Keratinocyte (primary cell): ENCODE measurements around the gene IQGAP3. TPM values are rescaled to one million over a fixed set of nuclear protein-coding genes. Genes with fewer than 3 reads are reported as not detected.

Experiments
- DNase-seq: peaks from one replicate; pipeline ENCODE4 v3.0.0-alpha.2; 2011; ENCODE audit warnings: low read depth, missing footprints, low spot score
- FAIRE-seq: peaks from 2 replicates; lab custom pipeline; 2011; peaks lifted over from hg19 to GRCh38; lab: Jason Lieb, UNC
- H2AFZ ChIP-seq: 2 replicates; pipeline ENCODE4 v1.6.0; 2012; ENCODE audit warnings: low read length, control low read depth, inconsistent platforms; ENCODE audit not compliant: control insufficient read depth
- H3K27ac ChIP-seq: 2 replicates; pipeline ENCODE4 v1.5.1; 2011; ENCODE audit warnings: low read length; ENCODE audit not compliant: control insufficient read depth, insufficient read depth
- H3K27me3 ChIP-seq: 3 replicates; pipeline ENCODE4 v1.6.0; 2011; ENCODE audit warnings: low read length; ENCODE audit not compliant: control insufficient read depth, insufficient read depth; ENCODE audit errors: extremely low read depth
- H3K36me3 ChIP-seq, 2 experiments: 2 replicates in 1 of 2; 3 replicates in 1 of 2; pipeline ENCODE4 v1.5.1; 2011; ENCODE audit warnings: low read length in 2 of 2, mild to moderate bottlenecking in 1 of 2; ENCODE audit not compliant: control insufficient read depth in 2 of 2, insufficient read depth in 2 of 2; ENCODE audit errors: extremely low read depth in 1 of 2
- H3K4me1 ChIP-seq: 3 replicates; pipeline ENCODE4 v1.5.1; 2011; ENCODE audit warnings: low read length; ENCODE audit not compliant: control insufficient read depth, insufficient read depth; ENCODE audit errors: extremely low read depth
- H3K4me2 ChIP-seq: 3 replicates; pipeline ENCODE4 v1.6.0; 2011; ENCODE audit warnings: low read depth, low read length; ENCODE audit not compliant: control insufficient read depth, insufficient read depth; ENCODE audit errors: extremely low read depth
- H3K4me3 ChIP-seq, 3 experiments: fragments of 200-600 bp in 1 of 3; sonication (generic) in 1 of 3; 2 replicates in 2 of 3; 3 replicates in 1 of 3; pipeline ENCODE4 v1.5.1; 2011 to 2016; ENCODE audit warnings: low read length in 3 of 3, mild to moderate bottlenecking in 3 of 3, control low read depth in 2 of 3, inconsistent platforms in 1 of 3, low read depth in 1 of 3, mixed read lengths in 1 of 3, mixed run types in 1 of 3, moderate library complexity in 1 of 3; ENCODE audit not compliant: control insufficient read depth in 2 of 3, insufficient read depth in 2 of 3; ENCODE audit errors: extremely low read depth in 1 of 3
- H3K79me2 ChIP-seq: 2 replicates; pipeline ENCODE4 v1.6.0; 2012; ENCODE audit warnings: low read length; ENCODE audit not compliant: control insufficient read depth, insufficient read depth
- H3K9ac ChIP-seq: 3 replicates; pipeline ENCODE4 v1.6.0; 2011; ENCODE audit warnings: low read length; ENCODE audit not compliant: control insufficient read depth, insufficient read depth; ENCODE audit errors: extremely low read depth
- H3K9me1 ChIP-seq: 3 replicates; pipeline ENCODE4 v1.6.0; 2011; ENCODE audit warnings: low read length; ENCODE audit not compliant: control insufficient read depth, insufficient read depth; ENCODE audit errors: extremely low read depth
- H3K9me3 ChIP-seq: 2 replicates; pipeline ENCODE4 v1.5.1; 2012; ENCODE audit warnings: low read depth, low read length; ENCODE audit not compliant: control insufficient read depth
- H4K20me1 ChIP-seq: 3 replicates; pipeline ENCODE4 v1.6.0; 2011; ENCODE audit warnings: low read length; ENCODE audit not compliant: control insufficient read depth, insufficient read depth; ENCODE audit errors: extremely low read depth
- EZH2 ChIP-seq: IDR thresholded peaks from one replicate; pipeline ENCODE4 v1.6.1; 2012; ENCODE audit warnings: inconsistent platforms, mild to moderate bottlenecking, low read length, moderate library complexity
- dilution Hi-C: fragments of 300-500 bp; cut with MboI; formaldehyde crosslinking; loops from one replicate; pipeline ENCODE4 v1.7.0; 2020; ENCODE audit warnings: low sequenced_read_pairs; ENCODE audit not compliant: extremely low pct_ligation_motif_present
- polyA plus RNA-seq, 5 experiments: library from polyadenylated mRNA; depleted of rRNA in 3 of 5; stranded (reverse) in 3 of 5; stranded (forward) in 1 of 5; unstranded in 1 of 5; fragments of >200 nt; gene quantifications; 1 replicate in 1 of 5; 2 replicates in 3 of 5; 3 replicates in 1 of 5; pipeline versions ENCODE4 v1.2.1 to v1.2.3, GENCODE V29; 2011 to 2012; ENCODE audit warnings: missing spikeins in 2 of 5, low read depth in 1 of 5, low replicate concordance in 1 of 5
- TF ChIP-seq, protein P1 (sequence below), 3 experiments: IDR thresholded peaks in 1 of 3; conservative IDR thresholded peaks in 1 of 3; optimal IDR thresholded peaks in 1 of 3; 2 replicates in 2 of 3; 3 replicates in 1 of 3; pipeline versions ENCODE3 to v1.5.1; 2011; ENCODE audit warnings: low read length in 3 of 3, mild to moderate bottlenecking in 3 of 3, moderate library complexity in 2 of 3, control low read depth in 1 of 3, inconsistent platforms in 1 of 3; ENCODE audit not compliant: insufficient read depth in 2 of 3; ENCODE audit errors: extremely low read depth in 1 of 3

Gene IQGAP3
- polyA plus RNA-seq, 1 donor (not counting 4 experiments of a cell fraction or from before 2014, with no cell fraction given) = 5.3 TPM

DNA sequence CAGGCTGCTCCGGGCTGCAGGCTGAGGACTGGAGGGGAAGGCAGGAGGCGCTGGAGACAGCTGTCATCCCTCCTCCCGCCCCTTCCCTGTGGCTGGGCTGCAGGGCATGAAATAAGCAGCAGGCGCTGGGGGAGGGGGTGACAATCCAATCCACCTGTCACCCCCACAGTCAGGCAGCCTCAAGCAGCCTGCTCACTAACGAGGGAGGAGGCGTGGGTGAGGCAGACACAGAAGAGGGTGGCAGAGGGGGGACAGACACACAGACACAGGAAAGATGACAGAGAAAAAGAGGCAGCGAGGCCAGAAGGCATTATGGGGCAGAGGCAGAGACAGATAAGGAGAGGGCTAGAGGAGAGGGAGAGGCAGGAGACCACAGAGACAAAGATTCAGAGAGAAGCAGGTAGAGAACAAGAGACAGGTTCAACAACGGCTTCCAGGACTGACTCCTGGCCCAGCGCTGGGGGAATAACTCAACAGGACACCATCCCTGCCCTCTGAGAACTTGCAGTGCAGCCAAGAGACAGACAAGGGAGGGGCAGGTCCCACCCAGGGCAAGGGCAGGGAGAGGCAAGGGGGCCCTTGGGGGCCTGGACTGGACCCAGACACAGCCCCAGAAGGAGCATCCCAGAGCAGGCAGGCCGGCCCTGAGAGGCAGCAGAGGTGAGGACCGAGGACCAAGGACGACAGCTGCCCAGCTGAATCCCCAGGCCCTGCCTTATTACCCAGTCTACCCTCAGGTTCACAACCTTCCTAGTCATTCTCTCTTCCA is 83.0 kb downstream of the IQGAP3 start:
- Histone ChIP-seq H3K9me1 (peaks cover 9% of the 10 kb centered on the region), H3K4me3 (no peak overlapping the region), H3K4me2 (no peak overlapping the region), H3K27me3 (no peaks in the 10 kb centered on the region), H3K27ac (no peak overlapping the region), H4K20me1 (peaks cover 41% of the 10 kb centered on the region), H3K9me3 (no peaks in the 10 kb centered on the region), H3K4me1 (peaks cover 29% of the 10 kb centered on the region), H2AFZ (no peak overlapping the region), H3K36me3 (peaks cover 13 to 31% of the 10 kb centered on the region in 2 experiments), H3K9ac (no peak overlapping the region), H3K79me2 (peaks cover 92% of the 10 kb centered on the region)
- no peak for DNase-seq
- dilution Hi-C loops = no loop called here
- TF ChIP-seq, protein P1, sequence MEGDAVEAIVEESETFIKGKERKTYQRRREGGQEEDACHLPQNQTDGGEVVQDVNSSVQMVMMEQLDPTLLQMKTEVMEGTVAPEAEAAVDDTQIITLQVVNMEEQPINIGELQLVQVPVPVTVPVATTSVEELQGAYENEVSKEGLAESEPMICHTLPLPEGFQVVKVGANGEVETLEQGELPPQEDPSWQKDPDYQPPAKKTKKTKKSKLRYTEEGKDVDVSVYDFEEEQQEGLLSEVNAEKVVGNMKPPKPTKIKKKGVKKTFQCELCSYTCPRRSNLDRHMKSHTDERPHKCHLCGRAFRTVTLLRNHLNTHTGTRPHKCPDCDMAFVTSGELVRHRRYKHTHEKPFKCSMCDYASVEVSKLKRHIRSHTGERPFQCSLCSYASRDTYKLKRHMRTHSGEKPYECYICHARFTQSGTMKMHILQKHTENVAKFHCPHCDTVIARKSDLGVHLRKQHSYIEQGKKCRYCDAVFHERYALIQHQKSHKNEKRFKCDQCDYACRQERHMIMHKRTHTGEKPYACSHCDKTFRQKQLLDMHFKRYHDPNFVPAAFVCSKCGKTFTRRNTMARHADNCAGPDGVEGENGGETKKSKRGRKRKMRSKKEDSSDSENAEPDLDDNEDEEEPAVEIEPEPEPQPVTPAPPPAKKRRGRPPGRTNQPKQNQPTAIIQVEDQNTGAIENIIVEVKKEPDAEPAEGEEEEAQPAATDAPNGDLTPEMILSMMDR (optimal IDR thresholded peaks at IDR 0.05 in 1 of 3, IDR thresholded peaks at IDR 0.05 in 1 of 3, conservative IDR thresholded peaks at IDR 0.05 in 1 of 3; ENCODE audit: extremely low read depth in 1 of 3, insufficient read depth in 2 of 3, low read length in 3 of 3) = peak in 1 of 3 experiments; percentile 9
- TF ChIP-seq EZH2 = no peak
- no peak for FAIRE-seq

DNA sequence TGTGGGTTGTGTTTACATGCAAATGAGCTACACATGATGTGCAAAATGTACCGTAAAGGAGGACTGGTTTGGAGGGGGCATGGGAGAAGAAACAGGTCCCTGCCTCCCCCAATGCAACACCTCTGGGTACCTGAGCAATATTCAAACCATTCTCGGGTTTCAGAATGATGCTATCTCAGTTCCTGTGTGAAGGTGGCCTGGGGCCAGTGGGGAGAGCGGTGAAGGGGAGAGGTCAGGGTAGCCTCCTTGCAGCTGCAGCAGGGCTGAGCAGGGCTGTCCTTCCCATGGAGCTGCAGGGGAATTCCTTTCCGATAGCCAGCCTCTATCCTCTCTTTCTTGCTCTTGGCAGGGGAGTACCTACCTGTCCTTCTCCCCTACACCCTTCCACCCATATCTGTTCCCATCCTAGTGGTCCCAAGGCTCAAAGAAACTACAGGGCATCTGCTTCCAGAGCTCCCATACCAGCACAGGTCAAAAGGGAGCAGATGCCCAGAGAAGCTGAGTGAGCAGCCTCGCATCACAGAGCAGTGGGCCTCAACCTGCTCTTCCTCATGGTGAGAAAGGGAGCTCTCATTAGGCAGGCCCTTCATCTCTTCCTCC is 83.7 kb downstream of the IQGAP3 start:
- Histone ChIP-seq H3K79me2 (peaks cover 88% of the 10 kb centered on the region), H3K27ac (no peak overlapping the region), H3K4me3 (no peak overlapping the region), H2AFZ (no peak overlapping the region), H3K9me1 (peaks cover 7% of the 10 kb centered on the region), H3K4me2 (no peak overlapping the region), H3K4me1 (peaks cover 29% of the 10 kb centered on the region), H3K9ac (no peak overlapping the region), H3K9me3 (no peaks in the 10 kb centered on the region), H4K20me1 (peaks cover 40% of the 10 kb centered on the region), H3K27me3 (no peaks in the 10 kb centered on the region), H3K36me3 (peaks cover 13 to 27% of the 10 kb centered on the region in 2 experiments)
- dilution Hi-C loops = no loop called here
- TF ChIP-seq, protein P1 (optimal IDR thresholded peaks at IDR 0.05 in 1 of 3, IDR thresholded peaks at IDR 0.05 in 1 of 3, conservative IDR thresholded peaks at IDR 0.05 in 1 of 3; ENCODE audit: extremely low read depth in 1 of 3, insufficient read depth in 2 of 3, low read length in 3 of 3) = no peak
- no peak for TF ChIP-seq EZH2
- no peak for DNase-seq
- no peak for FAIRE-seq
